CD4-positive, alpha-beta T cell (primary cell): Measurements from ENCODE around the gene ARHGEF33. TPM values are rescaled to one million over a fixed set of nuclear protein-coding genes. Genes with fewer than 3 reads are reported as not detected.

Experiments used
- ATAC-seq: fragments of 200-7000 bp; cut with Tn5 transposase; one replicate; pipeline ENCODE4 v1.10.0; 2022; ENCODE audit warnings: mild to moderate bottlenecking; ENCODE audit not compliant: poor library complexity
- CTCF ChIA-PET: fragments of 350-600 bp; sonication (Branson Sonifier 250); formaldehyde crosslinking; loops from one replicate; lab custom pipeline; 2021; ENCODE audit warnings: antibody characterized with exemption, inconsistent platforms; lab: Charles Lee
- POLR2A ChIA-PET: fragments of 350-600 bp; sonication (Branson Sonifier 250); formaldehyde crosslinking; loops from one replicate; lab custom pipeline; 2021; ENCODE audit warnings: antibody characterized with exemption, inconsistent platforms; lab: Charles Lee
- DNase-seq, 14 experiments: peaks; one replicate each; pipeline ENCODE4 v3.0.0-alpha.2; 2013 to 2020; ENCODE audit warnings: mixed read lengths in 2 of 14
- H3K27ac ChIP-seq, 2 donors: one replicate each; pipeline versions ENCODE4 v1.5.1 to v1.7.0; 2013; ENCODE audit warnings: low read length in 2 of 2, low read depth in 1 of 2, mild to moderate bottlenecking in 1 of 2
- H3K27me3 ChIP-seq, 2 experiments: 1 replicate in 1 of 2; 2 replicates in 1 of 2; pipeline versions ENCODE4 v1.6.1 to v1.7.0; 2013; ENCODE audit warnings: low read length in 2 of 2, control low read depth in 1 of 2, mild to moderate bottlenecking in 1 of 2, moderate library complexity in 1 of 2; ENCODE audit not compliant: insufficient read depth in 2 of 2, control insufficient read depth in 1 of 2
- H3K36me3 ChIP-seq: one replicate; pipeline ENCODE4 v1.6.1; 2013; ENCODE audit warnings: low read length, control low read depth; ENCODE audit not compliant: insufficient read depth
- H3K4me1 ChIP-seq: one replicate; pipeline ENCODE4 v1.6.1; 2013; ENCODE audit warnings: low read length, control low read depth; ENCODE audit not compliant: insufficient read depth
- H3K4me3 ChIP-seq: one replicate; pipeline ENCODE4 v1.5.1; 2013; ENCODE audit warnings: mild to moderate bottlenecking, low read length, moderate library complexity
- H3K9me3 ChIP-seq, 2 experiments: 1 replicate in 1 of 2; 2 replicates in 1 of 2; pipeline versions ENCODE4 v1.6.1 to v1.7.0; 2013; ENCODE audit warnings: low read length in 2 of 2, mild to moderate bottlenecking in 2 of 2, control low read depth in 1 of 2, moderate library complexity in 1 of 2; ENCODE audit not compliant: control insufficient read depth in 1 of 2, insufficient read depth in 1 of 2
- H3K27ac Mint-ChIP-seq: one replicate; pipeline ENCODE4 v1.8.0; 2020; ENCODE audit warnings: mixed read lengths
- H3K27me3 Mint-ChIP-seq: one replicate; pipeline ENCODE4 v1.8.0; 2021; ENCODE audit warnings: mixed read lengths
- H3K36me3 Mint-ChIP-seq: one replicate; pipeline ENCODE4 v1.8.0; 2021; ENCODE audit warnings: low read depth, mixed read lengths
- H3K4me1 Mint-ChIP-seq: one replicate; pipeline ENCODE4 v1.8.0; 2021; ENCODE audit warnings: low read depth, mixed read lengths
- H3K4me3 Mint-ChIP-seq: one replicate; pipeline ENCODE4 v1.8.0; 2020; ENCODE audit warnings: mild to moderate bottlenecking, mixed read lengths
- H3K9me3 Mint-ChIP-seq: one replicate; pipeline ENCODE4 v1.8.0; 2020; ENCODE audit warnings: mixed read lengths
- CTCF ChIP-seq: fragments of 200-600 bp; IDR thresholded peaks from one replicate; pipeline ENCODE4 v1.8.0; 2022; ENCODE audit warnings: antibody characterized with exemption, mild to moderate bottlenecking
- intact Hi-C, 2 experiments: fragments of 100-400 bp; cut with DNase I in 1 of 2; cut with micrococcal nuclease in 1 of 2; formaldehyde crosslinking; loops; one replicate each; pipeline versions ENCODE4 v1.15.1 to v1.9.0; 2023 to 2025; cut with DNase I, micrococcal nuclease
- total RNA-seq, 174 experiments: library from RNA in 2 of 174; stranded (reverse) in 2 of 174; gene quantifications; one replicate each; pipeline ENCODE4 v1.2.3 and lab custom pipeline; 2021 to 2026

The ARHGEF33 gene
- total RNA-seq, 2 experiments from 2014 or later: not detected

DNA sequence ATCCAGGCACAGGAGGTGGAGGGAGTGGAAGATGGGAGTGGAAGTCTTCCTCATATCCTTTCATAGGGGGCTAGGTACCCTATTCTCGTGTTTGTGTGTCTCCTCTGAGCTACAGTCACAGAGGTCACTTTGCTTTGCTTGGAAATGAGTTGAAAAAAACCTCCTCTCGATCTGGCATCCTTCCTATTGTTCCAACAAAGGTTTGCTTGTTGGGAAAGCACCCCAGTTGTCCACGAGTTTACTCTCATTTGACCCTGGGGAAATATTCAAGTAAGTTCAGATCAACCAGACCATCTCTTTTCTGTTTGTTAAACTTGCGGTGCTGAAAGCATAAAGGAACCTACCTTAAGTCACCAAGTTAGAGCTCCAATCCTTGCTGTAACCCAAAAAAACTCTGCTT is 59.3 kb downstream of the ARHGEF33 start:
- CTCF ChIA-PET: interaction anchor here (0.6 to 3.7 kb wide), 2 partner anchors 77 to 279 kb away, joined by 3 to 45 read pairs; no protein-coding TSS in a partner anchor

DNA sequence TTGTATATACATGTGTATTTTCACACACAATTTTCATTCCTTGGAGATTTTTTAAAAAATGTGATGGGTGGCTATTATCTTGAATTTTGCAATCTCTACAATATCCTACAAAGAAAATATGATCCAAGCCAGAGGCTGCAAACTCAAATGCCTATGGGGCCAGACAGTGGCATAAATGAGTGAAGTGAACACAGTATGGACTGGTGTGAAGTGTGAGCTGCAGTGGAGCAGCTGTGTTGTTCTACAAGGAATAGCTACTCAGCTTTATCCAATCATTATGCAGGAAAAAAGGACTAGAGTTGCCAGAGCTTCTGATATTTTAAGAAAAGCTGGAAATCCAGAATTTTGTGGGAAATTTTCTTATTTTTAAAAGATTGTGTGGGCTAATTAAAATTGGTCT is 62.1 kb downstream of the ARHGEF33 start:
- Mint-ChIP-seq H3K4me3 (no peak overlapping the region), H3K36me3 (no peaks in the 10 kb centered on the region), H3K27ac (no peak overlapping the region), H3K9me3 (no peaks in the 10 kb centered on the region), H3K4me1 (no peaks in the 10 kb centered on the region), H3K27me3 (peaks cover under 1% of the 10 kb centered on the region)
- ChIA-PET POLR2A (no interaction called here), CTCF (interaction anchor here (0.6 to 1.1 kb wide), 2 partner anchors 221 to 278 kb away, joined by 3 read pairs; no protein-coding TSS in a partner anchor)
- no peak for ATAC-seq
- H3K36me3 ChIP-seq: no peaks in the 10 kb centered on the region
- no peak overlapping the region for H3K27ac ChIP-seq
- no peaks in the 10 kb centered on the region for H3K9me3 ChIP-seq
- no peak for TF ChIP-seq CTCF
- H3K4me3 ChIP-seq: no peak overlapping the region
- DNase-seq: no peak
- H3K27me3 ChIP-seq: no peaks in the 10 kb centered on the region
- H3K4me1 ChIP-seq: no peaks in the 10 kb centered on the region
- intact Hi-C loops: no loop called here

More for the DNA sequence above, 59.3 kb downstream of the ARHGEF33 start:
- Mint-ChIP-seq H3K4me3 (no peak overlapping the region), H3K27me3 (no peaks in the 10 kb centered on the region), H3K9me3 (no peaks in the 10 kb centered on the region), H3K27ac (no peak overlapping the region), H3K4me1 (no peaks in the 10 kb centered on the region), H3K36me3 (no peaks in the 10 kb centered on the region)
- Histone ChIP-seq H3K27ac (no peak overlapping the region), H3K9me3 (no peaks in the 10 kb centered on the region), H3K4me3 (no peak overlapping the region), H3K36me3 (no peaks in the 10 kb centered on the region), H3K4me1 (no peaks in the 10 kb centered on the region), H3K27me3 (no peaks in the 10 kb centered on the region)
- no peak for DNase-seq
- TF ChIP-seq CTCF: no peak
- intact Hi-C loops: loop anchor here in 1 of 2 experiments (5.0 kb wide), 1 partner anchor 113 kb away; no protein-coding TSS in a partner anchor
- no peak for ATAC-seq
- POLR2A ChIA-PET: no interaction called here

DNA sequence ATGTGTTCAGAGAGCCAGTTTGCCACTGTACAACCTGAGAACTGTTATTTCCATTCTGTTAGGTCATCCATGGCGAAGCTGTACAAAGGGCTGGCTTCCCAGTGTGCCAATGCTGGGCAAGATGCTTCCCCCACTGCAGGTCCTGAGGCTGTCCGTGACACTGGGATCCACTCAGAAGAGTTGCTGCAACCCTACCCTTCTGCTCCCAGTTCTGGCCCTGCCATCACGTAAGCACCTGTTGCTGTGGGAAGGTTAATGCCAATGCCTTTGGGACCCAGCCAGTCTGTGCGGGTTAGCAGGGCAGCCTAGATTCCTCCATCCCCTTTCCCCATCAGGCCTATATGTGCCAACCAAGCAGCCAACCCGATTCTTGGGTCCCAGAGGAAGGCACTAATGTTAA is 68.3 kb downstream of the ARHGEF33 start:
- Mint-ChIP-seq H3K4me3 (no peak overlapping the region), H3K36me3 (no peaks in the 10 kb centered on the region), H3K27me3 (peaks cover 25% of the 10 kb centered on the region), H3K27ac (no peak overlapping the region), H3K9me3 (no peaks in the 10 kb centered on the region), H3K4me1 (peaks cover 4% of the 10 kb centered on the region)
- Histone ChIP-seq H3K27me3 (peaks cover 8 to 9% of the 10 kb centered on the region in 2 experiments), H3K4me1 (peaks cover 15% of the 10 kb centered on the region), H3K36me3 (no peaks in the 10 kb centered on the region), H3K4me3 (no peak overlapping the region), H3K9me3 (peaks cover 0 to 10% of the 10 kb centered on the region in 2 experiments), H3K27ac (no peak overlapping the region)
- intact Hi-C loops: no loop called here
- ChIA-PET CTCF (interaction anchor here (1.1 kb wide), 1 partner anchor 10 kb away, joined by 3 read pairs; no protein-coding TSS in a partner anchor), POLR2A (no interaction called here)
- no peak for TF ChIP-seq CTCF
- ATAC-seq: no peak
- no peak for DNase-seq
